GM10847 (cell line): ENCODE measurements around the gene CCDC197.

Experiments
- POLR2A ChIP-seq: IDR thresholded peaks from 2 replicates; pipeline ENCODE4 v1.6.1; 2011; ENCODE audit not compliant: insufficient read length; ENCODE audit errors: extremely low read depth

CCDC197 gene

GRCh38 chr14:94045563-94046345 lies 48.7 kb downstream of the CCDC197 start:
- no peak for TF ChIP-seq POLR2A

DNA sequence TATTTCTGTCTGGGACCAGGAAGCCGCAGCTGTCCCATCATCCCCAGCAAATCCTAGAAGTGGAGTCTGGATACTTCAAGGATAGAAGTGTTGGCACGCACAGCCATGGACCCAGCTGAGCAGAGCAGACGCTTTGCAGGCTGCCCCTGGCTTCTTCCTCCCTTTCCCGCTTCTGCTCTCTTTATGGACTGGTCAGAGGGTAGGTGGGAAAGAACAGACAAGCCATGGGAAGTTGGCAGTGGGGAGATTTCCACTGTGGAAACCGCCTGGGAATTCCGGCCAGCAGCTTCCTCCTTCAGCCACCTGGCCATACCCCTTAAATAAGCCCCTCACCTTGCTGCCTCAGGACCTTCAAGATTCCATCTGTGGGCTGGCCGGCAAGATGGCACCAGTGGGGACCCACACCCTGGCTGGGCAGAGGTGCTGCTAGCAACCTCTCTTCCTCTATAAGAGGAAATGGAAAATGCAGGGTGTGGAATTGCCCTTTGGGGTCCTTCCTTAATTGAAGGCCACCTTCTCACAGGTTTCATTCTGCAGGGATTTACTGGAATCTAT lies 49.7 kb downstream of the CCDC197 start:
- no peak for TF ChIP-seq POLR2A

GRCh38 chr14:94047581-94047980 lies 50.5 kb downstream of the CCDC197 start:
- no peak for TF ChIP-seq POLR2A

DNA sequence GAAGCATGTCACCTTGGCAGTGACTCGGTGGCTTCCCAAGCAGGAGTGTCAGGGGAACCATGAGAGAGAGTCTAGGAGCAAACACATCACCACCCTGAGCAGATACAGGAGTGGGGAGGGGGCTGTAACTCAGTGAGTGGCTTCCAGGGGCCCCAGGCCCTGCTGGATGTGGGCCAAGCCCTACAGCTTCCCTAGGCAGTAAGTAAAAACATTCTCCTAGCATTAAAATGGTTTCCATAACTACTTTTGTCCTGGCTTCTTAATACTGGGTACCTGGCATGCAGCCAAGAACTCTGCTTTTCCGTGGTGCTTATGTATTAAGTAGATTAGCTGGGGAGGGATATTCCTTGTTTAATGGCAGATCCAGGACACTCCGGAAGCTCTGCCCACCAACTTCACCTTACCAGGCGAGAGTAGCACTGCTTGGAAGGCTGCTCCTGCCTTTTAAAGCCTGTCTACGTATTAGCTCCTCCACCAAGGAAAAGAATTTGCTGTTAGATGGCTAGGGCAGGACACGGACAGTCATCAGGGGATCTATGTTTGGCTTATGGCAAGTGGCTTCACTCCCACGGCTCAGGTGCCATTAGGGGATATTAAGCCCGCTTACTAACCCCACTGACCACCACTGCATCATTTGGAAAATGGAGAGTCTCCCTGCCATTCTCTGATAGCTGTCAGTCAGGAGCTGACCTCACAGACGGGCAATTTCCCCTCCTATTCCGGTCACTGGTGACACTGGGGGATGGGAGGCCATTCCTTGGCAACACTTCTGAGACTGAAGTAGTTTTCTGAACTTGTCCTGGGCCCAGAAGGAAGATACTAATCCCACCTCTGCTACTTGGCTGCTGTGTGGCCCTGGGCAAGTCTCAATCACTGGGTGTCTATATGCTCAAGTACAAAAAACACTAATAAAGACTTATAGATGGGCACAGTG lies 51.9 kb downstream of the CCDC197 start:
- TF ChIP-seq POLR2A, result no peak

DNA sequence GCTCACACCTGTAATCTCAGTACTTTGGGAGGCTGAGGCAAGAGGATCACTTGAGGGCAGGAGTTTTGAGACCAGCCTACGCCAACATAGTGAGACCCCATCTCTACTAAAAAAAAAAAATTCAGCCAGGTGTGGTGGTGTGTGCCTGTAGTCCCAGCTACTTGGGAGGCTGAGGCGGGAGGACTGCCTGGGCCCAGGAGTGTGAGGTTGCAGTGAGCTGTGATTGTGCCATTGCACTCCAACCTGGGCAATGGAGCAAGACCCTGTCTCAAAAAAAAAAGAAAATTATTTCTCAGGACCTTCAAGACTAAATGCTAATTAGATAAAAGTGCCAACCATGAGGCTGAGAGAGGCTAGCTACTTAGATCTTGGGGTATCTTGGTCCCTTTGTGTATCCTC lies 52.5 kb downstream of the CCDC197 start:
- no peak for TF ChIP-seq POLR2A

GRCh38 chr14:94050231-94050880 lies 53.3 kb downstream of the CCDC197 start:
- no peak for TF ChIP-seq POLR2A

GRCh38 chr14:94051115-94051514 lies 54.0 kb downstream of the CCDC197 start:
- no peak for TF ChIP-seq POLR2A

GRCh38 chr14:94051779-94052178 lies 54.7 kb downstream of the CCDC197 start:
- TF ChIP-seq POLR2A, result no peak

DNA sequence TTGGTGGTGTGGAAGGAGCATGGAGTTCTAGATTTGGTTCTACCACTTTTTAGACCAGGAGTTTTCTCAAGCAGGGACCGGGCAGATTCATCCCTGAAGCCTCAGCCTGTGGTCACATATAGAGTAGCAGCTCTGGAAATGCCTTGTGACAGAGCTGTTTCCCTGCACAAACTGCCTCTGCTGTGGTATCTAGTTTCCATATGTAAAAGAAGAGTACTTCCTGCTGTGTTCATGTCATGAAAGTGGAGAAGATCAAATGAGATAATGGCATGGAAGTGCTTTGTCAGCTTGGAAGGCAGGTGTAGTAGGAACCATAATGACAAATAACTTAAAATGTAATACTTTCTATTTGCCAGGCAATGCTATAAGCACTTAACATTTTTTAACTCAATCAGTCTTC lies 55.1 kb downstream of the CCDC197 start:
- TF ChIP-seq POLR2A, result no peak

GRCh38 chr14:94052662-94053061 lies 55.6 kb downstream of the CCDC197 start:
- TF ChIP-seq POLR2A, result no peak

DNA sequence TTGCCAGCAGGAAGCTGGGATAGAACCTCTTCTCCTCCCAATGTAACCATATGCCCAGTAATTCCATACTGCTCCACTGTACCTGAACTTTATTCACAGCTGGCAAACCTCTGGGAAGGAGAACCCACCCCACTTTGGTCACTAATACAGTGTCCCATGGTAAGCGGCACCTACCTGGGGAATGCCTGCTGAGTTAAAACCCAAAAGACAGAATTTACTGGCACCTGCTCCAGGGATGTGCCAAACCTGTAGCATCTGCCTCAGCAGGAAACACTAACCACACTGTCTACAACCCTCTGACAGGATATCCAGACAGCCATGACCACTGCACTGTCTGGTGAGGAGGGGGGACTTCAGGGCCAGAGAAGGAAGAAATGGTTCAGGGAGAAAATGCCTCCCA lies 57.3 kb downstream of the CCDC197 start:
- no peak for TF ChIP-seq POLR2A

DNA sequence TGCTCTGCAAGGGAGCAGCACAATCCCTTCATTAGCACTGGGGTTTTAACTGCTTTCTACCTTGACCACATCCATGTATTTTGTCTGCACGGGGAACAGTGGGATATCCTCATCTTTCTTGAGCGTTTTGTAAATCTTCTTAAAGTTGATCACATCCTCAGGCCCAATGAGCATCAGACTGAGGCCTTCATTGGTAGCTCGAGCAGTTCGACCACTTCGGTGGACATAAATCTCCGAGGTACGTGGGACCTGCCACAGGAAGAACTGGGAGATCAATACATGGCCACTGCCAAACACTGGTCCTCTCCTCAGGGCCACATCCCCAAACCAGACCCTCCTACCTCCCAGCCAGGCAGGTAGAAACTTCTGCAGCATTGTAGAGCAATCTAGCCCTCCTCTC lies 57.8 kb downstream of the CCDC197 start:
- no peak for TF ChIP-seq POLR2A

GRCh38 chr14:94056579-94057308 lies 59.6 kb downstream of the CCDC197 start:
- TF ChIP-seq POLR2A, result no peak

- no peak for TF ChIP-seq POLR2A
These were observed 61.1 kb downstream of the CCDC197 start for GRCh38 chr14:94058128-94058673.
